Neural cell (in vitro differentiated cells): Measurements from ENCODE around the gene CDH20.

Experiments
- CTCF ChIP-seq: fragments of 450-650 bp; IDR thresholded peaks from 2 replicates; pipeline ENCODE4 v1.5.1; 2014; ENCODE audit warnings: antibody characterized with exemption, mild to moderate bottlenecking, moderate library complexity; ENCODE audit not compliant: poor library complexity, severe bottlenecking
- EP300 ChIP-seq: fragments of 450-650 bp; conservative IDR thresholded peaks from 2 replicates; pipeline ENCODE4 v1.6.1; 2014; ENCODE audit warnings: antibody characterized with exemption, mild to moderate bottlenecking, moderate library complexity; ENCODE audit not compliant: poor library complexity, severe bottlenecking

GRCh38 chr18:61360404-61361383, 27.5 kb downstream of the CDH20 start:
- no peak for TF ChIP-seq CTCF
- TF ChIP-seq EP300, result no peak
